GM18499 (cell line): ENCODE results near the gene GSG1L.

ENCODE experiments used
- ATAC-seq: cut with Tn5 transposase; IDR thresholded peaks from one replicate; pipeline ENCODE4 v1.9.1; 2021; ENCODE audit warnings: moderate number of reproducible peaks; ENCODE audit not compliant: insufficient read depth, unreplicated experiment

GSG1L gene

DNA sequence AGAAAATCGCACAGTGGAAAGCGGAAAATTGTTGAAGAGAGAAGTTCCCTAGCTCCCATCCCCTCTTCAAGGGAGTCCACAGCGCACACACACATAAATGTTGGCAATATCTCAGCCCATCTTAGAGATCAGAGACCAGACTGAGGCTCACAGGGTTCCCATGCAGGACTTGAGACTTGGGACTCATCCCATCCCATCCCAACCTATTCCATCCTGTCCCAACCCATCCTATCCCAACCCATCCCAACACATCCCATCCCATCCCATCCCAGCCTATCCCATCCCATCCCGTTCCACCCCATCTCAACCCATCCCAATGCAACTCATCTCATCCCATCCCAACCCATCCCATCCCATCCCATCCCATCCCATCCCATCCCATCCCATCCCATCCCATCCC lies 29.6 kb downstream of the GSG1L start:
- ATAC-seq = no peak

DNA sequence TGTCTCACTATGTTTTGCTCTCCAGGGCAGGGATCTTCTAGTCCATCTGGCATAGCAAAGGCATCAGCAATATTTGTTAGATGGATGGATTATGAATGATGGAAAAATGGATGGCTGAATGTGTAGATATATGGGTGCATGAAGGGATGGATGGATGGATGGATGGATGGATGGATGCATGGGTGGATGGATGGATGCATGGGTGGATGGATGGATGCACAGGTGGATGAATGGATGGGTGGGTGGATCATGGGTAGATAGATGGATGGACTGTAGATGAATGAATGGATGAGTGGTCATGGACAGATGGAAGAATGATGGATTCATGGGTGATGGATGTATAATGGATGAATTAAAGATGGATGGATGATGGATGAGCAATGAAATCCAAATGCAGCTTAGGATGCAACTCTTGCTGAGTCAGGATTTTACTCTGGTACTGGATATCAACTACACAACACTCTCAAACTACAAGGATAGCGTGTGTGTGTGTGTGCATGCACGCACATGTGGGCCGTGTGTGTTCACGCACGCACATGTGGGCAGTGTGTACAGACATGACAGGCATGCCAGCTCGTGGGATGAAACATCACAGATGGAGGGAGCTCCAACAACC lies 34.0 kb downstream of the GSG1L start:
- ATAC-seq = no peak

DNA sequence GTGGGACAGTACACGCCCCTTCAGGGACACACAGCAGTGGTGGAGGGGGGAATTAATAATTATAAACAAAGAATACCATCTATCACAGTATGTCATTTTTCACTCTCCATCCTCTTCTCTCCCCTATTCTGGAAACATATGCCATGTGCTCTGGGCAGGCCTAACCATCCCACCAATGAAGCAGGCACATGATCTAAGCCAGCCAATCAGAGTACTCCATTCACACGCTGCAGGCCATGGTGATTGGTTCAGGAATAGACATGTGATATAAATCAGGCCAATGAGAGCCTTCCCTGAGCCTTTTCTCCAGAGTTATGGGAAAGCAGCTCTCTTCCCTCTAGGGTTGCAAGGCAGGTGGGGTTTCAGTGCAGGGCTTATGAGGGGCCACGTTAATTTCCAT lies 36.5 kb downstream of the GSG1L start:
- ATAC-seq = no peak

DNA sequence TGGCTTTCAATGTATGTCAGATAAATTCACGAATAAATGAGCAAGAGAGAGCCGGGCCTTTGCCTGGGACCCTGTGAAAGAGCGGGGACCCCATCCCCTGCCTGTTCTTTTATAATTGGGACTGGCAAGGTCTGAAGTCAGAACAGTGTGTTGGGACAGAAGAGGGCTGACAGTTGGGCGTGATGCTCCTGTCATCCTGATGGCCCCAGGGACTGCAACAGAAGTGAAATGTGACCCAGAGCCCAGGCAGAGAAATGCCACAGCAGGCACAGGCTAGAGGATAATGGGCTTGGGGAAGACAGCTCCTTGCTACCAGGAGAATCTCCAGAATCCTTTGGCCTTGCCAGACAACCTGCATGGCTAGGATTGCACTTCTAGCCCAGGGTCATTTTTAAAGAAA lies 37.9 kb downstream of the GSG1L start:
- no peak for ATAC-seq

DNA sequence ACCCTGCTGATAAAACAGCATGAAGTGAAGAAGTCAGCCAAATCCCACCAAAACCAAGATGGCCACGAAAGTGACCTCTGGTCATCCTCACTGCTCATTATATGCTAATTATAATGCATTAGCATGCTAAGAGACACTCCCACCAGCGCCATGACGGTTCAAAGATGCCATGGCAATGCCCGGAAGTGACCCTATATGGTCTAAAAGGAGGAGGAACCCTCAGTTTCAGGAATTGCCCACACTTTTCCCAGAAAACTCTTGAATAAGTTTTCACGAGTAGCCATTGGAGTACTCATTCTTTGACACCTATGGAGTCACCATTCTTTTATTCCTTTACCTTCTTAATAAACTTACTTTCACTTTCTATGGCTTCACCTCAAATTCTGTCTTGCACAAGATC lies 44.3 kb downstream of the GSG1L start:
- ATAC-seq = no peak

DNA sequence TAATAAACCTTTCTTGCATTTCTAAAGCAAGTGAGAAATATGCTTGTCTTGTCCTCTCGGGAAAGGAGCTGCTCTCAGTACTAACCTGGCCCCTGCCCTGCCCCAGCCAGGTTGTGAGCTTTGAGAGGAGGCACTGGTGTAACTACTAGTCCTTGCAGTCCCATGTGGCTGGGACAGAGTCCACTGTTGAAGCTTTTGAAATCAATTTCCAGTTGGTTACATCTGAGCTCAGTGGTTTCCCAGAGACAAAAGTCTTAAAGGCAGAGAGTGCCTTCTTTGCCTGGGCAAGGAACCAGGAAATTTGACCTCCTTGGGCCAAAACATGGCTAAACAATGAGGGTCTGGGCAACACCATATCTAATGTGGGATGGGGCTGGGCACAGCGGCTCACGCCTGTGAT lies 48.7 kb downstream of the GSG1L start:
- no peak for ATAC-seq

DNA sequence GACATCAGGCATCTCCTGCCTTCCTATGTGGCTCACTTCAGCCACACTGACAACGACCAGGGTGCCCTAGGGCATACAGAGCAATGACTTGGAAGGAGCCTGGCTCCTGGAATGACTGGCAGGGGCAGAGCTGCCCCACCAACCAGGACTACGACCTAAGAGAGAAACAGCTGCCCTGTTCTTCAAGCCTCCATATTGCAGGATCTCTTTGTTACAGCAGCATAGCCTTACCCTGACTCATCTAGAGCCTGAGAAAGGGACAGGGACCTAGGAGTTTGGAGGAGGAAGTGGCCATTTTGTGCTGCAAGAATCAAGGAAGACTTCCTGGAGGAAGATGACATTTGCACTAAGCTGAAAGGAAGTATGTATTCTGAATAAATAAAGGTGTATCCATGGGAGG lies 49.6 kb downstream of the GSG1L start:
- ATAC-seq = no peak

DNA sequence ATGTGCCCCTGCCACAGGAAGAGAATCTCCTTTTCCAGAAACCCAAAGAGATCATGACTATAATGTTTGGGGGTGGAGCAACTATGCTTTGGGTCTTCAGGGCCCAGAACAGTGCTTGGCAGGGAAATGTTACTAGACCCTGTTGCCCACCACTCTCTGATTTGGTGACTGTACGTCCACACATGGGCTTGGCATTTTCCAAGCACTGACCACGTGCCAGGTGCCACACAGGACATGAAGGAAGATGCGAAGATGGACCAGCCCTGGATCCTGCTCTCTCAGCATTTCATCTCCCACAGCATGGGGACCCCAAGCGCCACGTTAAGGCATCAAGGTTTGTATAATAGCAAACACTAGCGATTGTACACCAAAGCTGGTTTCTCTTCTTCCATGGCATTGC lies 50.1 kb downstream of the GSG1L start:
- no peak for ATAC-seq

DNA sequence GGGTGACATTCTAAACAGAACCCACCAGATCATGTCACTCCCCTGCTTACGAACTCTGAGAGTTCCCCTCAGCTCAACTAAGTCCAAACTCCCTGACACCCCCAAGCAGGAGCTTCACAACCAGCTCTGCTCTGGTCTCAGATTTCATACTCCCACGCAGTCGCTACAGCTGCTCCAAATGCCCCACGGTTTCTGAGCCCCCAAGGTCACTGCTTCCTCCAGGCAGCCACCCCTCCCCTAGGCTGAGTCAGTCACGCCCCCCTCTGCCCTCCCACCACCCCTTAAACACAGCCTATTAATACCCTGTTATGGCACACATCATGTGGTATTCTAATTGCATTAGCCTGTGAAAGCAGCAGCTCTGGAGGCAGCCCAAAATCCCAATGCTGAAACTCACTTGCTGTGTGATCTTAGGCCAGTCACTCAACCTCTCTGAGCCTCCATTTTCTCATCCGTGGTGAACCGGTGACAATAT lies 51.5 kb downstream of the GSG1L start:
- ATAC-seq = no peak

DNA sequence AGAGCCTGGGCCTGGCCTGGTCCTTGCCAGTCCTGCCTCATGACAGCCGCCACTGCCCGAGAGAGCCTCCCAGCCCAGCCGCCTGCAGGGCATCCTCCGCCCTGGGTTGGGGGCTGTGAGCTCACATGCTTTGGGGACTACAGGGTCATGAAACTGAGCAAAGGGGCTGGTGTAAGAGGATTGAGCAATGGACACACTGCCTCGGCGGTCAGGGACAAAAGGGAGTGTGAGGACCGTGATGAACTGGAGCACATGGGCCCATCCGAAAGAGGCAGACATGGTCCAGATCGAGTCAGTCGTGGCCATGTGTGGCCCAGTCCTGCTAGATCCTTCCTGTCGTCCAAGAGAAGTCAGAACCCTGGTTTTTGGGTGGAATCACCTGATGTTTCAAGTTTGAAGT lies 52.3 kb downstream of the GSG1L start:
- ATAC-seq = no peak

DNA sequence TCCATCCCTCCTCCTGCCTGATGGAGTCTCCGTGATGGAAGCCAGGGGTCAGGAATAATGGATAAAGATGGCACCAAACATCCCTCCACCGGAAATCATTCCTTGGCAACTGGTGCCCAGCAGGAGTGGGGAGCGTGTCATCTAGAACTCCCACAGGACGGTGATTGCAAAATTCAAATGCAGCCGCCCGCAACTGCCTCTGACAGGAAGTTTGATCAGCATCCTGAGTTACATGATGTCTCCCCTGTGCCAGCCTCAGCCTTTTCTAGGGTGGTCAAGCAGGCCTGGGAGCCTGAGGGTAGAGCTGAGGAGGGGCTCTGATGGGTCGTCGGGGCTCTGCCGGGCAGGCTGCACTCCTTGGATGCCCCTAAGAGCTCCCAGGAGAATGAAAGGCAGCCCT lies 52.8 kb downstream of the GSG1L start:
- no peak for ATAC-seq

DNA sequence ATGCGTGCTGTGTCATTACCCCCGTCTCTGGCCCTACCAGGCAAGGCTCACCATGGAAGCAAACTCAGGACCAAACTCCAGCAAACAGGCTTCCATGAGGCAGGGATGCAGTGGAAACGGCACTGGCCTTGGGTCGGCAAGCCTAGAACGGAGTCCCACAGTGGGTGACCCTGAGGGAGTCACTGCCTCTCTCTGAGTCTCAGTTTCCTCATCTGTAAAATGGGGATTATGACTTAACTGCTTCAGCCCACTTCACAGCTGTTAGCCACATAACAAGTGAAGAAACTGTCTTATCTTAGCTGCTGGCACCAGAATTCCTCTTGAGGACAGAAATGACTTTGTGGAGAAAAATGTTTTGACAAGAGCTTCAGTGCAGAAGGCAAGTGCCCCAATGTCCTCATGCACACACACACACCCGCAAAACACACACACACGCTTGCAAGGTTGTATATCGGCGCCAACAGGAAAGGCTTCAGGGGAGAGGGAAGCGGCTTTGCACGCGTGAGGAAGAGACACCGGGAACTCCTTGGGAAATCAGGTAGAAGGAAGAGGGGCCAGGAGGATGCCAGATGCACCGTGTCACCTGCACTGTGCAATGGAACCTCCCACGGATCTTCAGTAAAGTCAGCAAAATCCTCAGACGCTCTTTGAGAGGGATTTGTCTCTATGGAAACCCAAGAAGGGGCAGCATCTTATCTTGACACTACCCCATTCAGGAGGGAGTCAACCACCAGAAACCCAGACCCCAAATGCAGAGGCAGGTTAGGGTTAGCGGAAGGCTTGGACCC lies 53.7 kb downstream of the GSG1L start:
- ATAC-seq = no peak

DNA sequence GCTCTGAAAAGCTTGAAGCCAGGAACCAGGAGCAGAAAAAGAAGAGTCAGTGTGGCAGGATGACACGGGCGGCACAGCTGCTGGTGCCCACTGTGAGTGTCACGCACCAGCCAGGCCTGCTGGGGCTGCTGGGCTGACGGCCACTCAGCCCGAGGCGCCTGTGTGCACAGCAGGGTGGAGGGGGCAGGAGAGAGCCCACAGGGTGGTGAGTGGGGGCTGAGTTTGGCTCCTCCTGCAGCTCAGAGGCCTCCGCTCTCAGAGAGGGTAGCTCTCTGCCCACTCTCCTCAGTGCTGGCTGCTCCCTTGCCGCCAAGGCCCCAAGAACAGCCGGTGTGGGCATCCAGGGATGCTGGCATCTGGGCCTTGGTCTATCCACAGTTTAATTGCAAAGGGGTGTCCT lies 59.6 kb downstream of the GSG1L start:
- no peak for ATAC-seq

DNA sequence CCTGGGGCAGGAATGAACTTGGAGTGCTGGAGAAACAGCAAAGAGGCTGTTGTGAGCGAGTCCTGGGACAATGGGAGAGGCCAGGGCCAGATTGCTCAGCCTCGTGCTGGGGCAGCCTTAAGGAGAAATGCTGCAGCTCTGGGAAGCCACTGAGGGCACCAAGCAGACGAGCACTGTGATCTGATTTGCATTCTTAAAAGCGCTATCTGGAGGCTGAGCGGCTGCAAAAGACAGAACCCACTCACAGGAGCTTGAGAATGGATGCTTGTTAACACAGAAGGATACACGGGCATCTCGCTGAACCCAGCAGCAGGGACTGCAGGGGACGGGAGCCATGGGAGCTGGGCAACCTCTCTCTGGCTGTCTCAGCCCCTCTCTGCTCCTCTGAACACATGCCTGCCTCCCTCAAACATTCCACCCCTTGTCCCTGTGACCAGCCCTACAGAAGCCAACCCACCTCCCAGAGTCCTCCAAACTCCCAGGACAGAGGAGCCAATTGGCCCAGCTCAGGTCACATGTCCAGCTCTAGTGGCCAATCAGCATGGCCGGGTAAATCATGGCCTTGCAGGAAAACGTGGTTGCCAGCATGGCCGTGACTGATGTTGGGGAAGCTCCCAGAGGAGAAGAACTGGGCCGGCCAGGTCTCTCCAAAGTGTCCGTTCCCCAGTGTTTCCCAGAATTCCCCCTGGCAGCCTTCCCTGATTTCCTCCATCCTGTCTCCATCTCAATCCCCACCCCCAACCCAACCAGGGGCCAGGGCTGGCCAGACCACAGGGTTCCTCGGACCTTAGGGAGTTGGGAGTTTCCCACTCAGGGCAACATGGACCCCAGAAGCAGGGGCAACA lies 60.3 kb downstream of the GSG1L start:
- ATAC-seq = no peak

DNA sequence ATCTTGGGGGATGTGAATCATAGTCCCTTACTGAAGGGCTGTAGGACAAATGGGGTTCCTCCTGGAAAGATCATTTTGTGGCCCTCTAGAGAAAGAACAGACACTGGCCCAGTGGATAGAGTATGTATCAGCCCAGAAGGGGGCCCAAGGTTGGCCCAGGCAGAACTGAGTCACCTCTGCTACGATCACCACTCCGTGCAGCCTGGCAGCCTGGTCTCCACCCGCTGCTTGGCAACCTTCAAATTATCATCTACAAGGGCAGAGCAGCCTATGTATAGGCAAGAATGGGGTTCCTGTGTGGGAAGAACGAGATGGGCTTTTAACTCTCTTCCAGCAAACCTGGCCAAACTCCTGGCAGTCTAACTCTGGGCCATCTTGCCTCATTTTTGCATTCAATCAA lies 61.9 kb downstream of the GSG1L start:
- no peak for ATAC-seq

DNA sequence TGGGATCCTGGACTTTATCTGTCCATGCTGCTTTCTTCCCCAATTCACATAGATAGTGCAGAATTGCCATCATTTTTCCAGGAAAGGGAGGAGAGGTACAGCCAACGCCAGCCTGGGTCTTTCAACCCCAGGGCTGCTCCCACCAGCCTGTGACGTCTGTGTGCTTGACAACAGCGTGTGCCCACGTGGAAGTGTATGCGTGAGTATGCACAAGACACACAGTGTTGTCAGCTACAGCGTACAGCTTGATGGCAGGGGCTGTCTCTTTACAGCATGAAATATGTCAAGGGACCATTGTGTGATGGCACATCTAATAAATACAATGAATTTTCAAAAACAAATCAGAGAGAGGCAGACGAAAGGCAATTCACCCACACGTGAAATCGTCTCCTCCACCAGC lies 62.3 kb downstream of the GSG1L start:
- ATAC-seq = no peak

DNA sequence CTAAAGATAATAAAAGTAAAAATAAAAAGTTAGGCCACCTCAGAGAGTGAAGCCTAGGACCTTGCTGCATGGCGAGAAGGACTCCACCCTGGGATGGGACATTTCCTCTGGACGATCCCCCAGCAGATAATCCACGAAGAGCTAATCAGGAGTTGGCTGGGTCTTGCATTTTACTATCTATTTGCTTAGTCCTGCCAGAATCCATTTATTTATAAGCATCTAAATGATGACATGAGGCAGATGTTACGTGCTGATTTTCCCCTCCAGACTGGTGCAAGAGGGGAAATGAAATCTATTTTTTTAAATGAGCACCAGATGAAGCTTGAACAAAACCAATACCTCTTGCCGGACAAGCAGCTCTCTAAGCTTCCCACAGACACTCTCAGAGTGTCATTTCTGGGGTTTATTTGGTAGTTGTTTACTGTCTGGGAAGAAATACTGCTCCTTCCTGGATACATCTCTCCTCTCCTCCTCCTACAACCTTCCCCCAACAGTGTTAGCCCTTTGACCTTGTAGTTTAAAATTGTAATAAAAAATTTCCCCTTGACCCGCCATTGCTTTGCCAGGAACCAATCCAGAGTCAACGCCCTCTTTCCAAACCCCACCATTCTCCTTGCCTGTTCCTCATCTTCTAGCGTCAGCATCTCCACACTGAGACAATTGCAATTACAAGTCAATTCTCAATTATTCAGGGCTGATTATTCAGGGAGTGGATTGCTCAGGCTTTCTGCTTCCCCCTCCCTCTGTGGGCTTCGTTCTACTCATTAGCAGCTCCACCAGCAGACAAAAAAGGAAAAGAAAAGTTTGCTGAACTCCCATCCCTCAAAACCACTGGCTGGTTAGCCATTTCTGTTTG lies 63.0 kb downstream of the GSG1L start:
- no peak for ATAC-seq

DNA sequence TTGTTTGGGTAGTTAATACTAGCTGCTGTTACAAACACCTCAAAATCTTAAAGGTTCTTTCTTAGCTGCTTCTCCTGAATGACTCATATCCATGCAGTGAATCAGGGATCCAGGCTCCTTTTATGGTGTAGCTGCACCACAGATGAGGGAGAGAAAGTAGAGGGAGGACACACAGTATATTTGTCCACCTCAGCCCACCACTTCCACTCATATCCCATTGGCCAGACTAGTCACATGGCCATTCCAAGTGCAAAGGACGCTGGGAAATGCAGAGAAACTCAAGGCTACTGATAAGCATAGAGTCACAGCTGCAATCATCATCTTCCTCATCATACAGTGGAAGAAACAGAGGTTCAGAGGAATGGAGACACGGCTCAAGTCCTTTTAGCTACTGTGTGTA lies 63.8 kb downstream of the GSG1L start:
- no peak for ATAC-seq

DNA sequence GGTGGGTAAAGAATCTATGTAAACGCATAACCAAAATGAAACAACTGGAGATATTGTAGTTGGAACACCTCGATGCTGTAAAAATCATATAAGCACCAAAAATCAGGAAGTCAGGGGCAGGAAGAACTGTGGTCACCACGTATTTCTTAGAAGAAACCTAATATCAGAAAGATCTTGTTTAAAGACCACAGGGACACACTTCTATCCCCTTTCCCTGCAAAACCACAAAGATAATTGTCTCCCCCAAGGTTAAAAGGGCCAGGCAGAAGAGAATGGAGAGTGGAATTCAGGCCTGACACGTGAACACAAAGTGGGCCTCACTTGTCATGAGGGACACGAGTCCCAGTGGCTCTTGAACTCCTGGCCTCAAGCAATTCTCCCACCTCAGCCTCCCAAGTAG lies 68.1 kb downstream of the GSG1L start:
- ATAC-seq = no peak

DNA sequence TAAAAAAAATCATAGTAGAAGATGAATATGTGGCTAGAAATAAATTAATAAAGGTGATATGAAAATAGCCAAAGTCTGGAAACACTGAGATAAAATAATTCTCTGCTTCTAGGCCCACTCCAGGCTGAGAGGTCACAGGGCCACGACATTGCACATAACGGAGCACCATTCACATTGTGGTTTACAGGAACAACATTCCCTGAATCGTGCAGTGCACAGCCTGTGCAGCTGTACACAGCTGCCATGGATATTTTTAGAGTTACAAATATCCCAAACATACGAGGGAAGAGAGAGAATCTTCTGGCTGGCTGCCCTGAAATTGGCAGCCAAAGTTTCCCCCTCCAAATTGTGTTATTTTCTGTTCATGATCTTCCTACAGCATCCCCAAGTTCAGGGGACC lies 68.8 kb downstream of the GSG1L start:
- no peak for ATAC-seq
